DOHH2 (cell line): ENCODE results near the gene NCKAP1.
"Not testable (repeated sequence)": the region's sequence is repeated elsewhere in the genome, so short reads cannot be mapped to it uniquely, and the experiment has no call there.

ENCODE experiments used
- H3F3A ChIP-seq: fragments of 200-600 bp; sonication (generic), shearing (Covaris generic); 2 replicates; pipeline ENCODE4 v1.6.0; 2016; ENCODE audit warnings: antibody characterized with exemption, mild to moderate bottlenecking; ENCODE audit not compliant: control insufficient read depth, insufficient read depth
- H3K27ac ChIP-seq: fragments of 200-600 bp; sonication (generic); 2 replicates; pipeline ENCODE4 v1.5.1; 2014; ENCODE audit warnings: low read depth, mild to moderate bottlenecking, low read length, moderate library complexity
- H3K27me3 ChIP-seq: fragments of 200-600 bp; sonication (generic); 2 replicates; pipeline ENCODE4 v1.6.1; 2014; ENCODE audit warnings: mild to moderate bottlenecking, low read length, mixed read lengths; ENCODE audit not compliant: control insufficient read depth
- H3K36me3 ChIP-seq: fragments of 200-600 bp; sonication (generic); 2 replicates; pipeline ENCODE4 v1.6.1; 2014; ENCODE audit warnings: mild to moderate bottlenecking, low read length, moderate library complexity, mixed read lengths; ENCODE audit not compliant: control insufficient read depth
- H3K4me1 ChIP-seq: fragments of 200-600 bp; sonication (generic); 2 replicates; pipeline ENCODE4 v1.6.1; 2014; ENCODE audit warnings: mild to moderate bottlenecking, low read length, mixed read lengths; ENCODE audit not compliant: control insufficient read depth
- H3K4me2 ChIP-seq: fragments of 200-600 bp; sonication (generic); 2 replicates; pipeline ENCODE4 v1.6.0; 2014; ENCODE audit warnings: mild to moderate bottlenecking, low read length, moderate library complexity
- H3K4me3 ChIP-seq: fragments of 200-600 bp; sonication (generic); 2 replicates; pipeline ENCODE4 v1.5.1; 2014; ENCODE audit warnings: mild to moderate bottlenecking, low read length, mixed read lengths
- H3K79me2 ChIP-seq: fragments of 200-600 bp; sonication (generic); 2 replicates; pipeline ENCODE4 v1.6.1; 2014; ENCODE audit warnings: mild to moderate bottlenecking, low read length, mixed read lengths; ENCODE audit not compliant: control insufficient read depth
- H3K9me2 ChIP-seq: fragments of 200-600 bp; sonication (generic); replicated peaks from 2 replicates; pipeline ENCODE4 v1.6.1; 2014; ENCODE audit warnings: mild to moderate bottlenecking, low read length, mixed read lengths; ENCODE audit not compliant: control insufficient read depth
- H3K9me3 ChIP-seq: fragments of 200-600 bp; sonication (generic); 2 replicates; pipeline ENCODE4 v1.6.1; 2014; ENCODE audit warnings: antibody characterized with exemption, low read length, mixed read lengths; ENCODE audit not compliant: control insufficient read depth, insufficient read depth
- H4K20me1 ChIP-seq: fragments of 200-600 bp; sonication (generic); 2 replicates; pipeline ENCODE4 v1.6.0; 2014; ENCODE audit warnings: low read depth, mild to moderate bottlenecking, antibody characterized with exemption, low read length, moderate library complexity; ENCODE audit not compliant: control insufficient read depth, insufficient read depth
- CTCF ChIP-seq: fragments of 200-600 bp; sonication (generic); IDR thresholded peaks from one replicate; pipeline ENCODE4 v1.5.1; 2014; ENCODE audit warnings: antibody characterized with exemption, mild to moderate bottlenecking, low read depth, low read length; ENCODE audit not compliant: poor library complexity, severe bottlenecking
- EZH2phosphoT487 ChIP-seq: fragments of 200-600 bp; sonication (generic); IDR thresholded peaks from 2 replicates; pipeline ENCODE4 v1.6.1; 2017; ENCODE audit warnings: borderline replicate concordance, mild to moderate bottlenecking, antibody characterized with exemption, low read length, moderate library complexity, mixed read lengths

NCKAP1 gene

GRCh38 chr2:182971820-182972547 is 66.3 kb downstream of the NCKAP1 start:
- Histone ChIP-seq H3K9me3 (peaks cover 10% of the 10 kb centered on the region), H3K27me3 (no peaks in the 10 kb centered on the region), H3K4me2 (peak overlapping the region; percentile 58), H3K79me2 (no peaks in the 10 kb centered on the region), H3K4me3 (peak overlapping the region; percentile 48), H3F3A (peaks cover 16% of the 10 kb centered on the region), H3K4me1 (peaks cover 63% of the 10 kb centered on the region), H4K20me1 (no peaks in the 10 kb centered on the region), H3K27ac (peak overlapping the region; percentile 87), H3K9me2 (no peaks in the 10 kb centered on the region), H3K36me3 (peaks cover 3% of the 10 kb centered on the region; the same call in 1 of the 2 replicates)
- TF ChIP-seq CTCF = no peak
- TF ChIP-seq EZH2phosphoT487 = no peak

GRCh38 chr2:182970486-182970885 is 67.8 kb downstream of the NCKAP1 start:
- H3K36me3 ChIP-seq = peaks cover 3% of the 10 kb centered on the region; the same call in 1 of the 2 replicates
- no peak for TF ChIP-seq EZH2phosphoT487
- TF ChIP-seq CTCF = no peak
- H3K79me2 ChIP-seq = no peaks in the 10 kb centered on the region
- H3K4me3 ChIP-seq = no peak overlapping the region
- H3K9me3 ChIP-seq = peaks cover 10% of the 10 kb centered on the region
- peaks cover 16% of the 10 kb centered on the region for H3F3A ChIP-seq
- no peaks in the 10 kb centered on the region for H3K27me3 ChIP-seq
- no peaks in the 10 kb centered on the region for H4K20me1 ChIP-seq
- H3K27ac ChIP-seq = no peak overlapping the region
- peaks cover 58% of the 10 kb centered on the region for H3K4me1 ChIP-seq
- H3K4me2 ChIP-seq = no peak overlapping the region
- H3K9me2 ChIP-seq = no peaks in the 10 kb centered on the region

GRCh38 chr2:182968493-182968892 is 69.8 kb downstream of the NCKAP1 start:
- peaks cover 3% of the 10 kb centered on the region; the same call in 1 of the 2 replicates for H3K36me3 ChIP-seq
- H3K4me3 ChIP-seq = no peak overlapping the region
- no peak overlapping the region for H3K27ac ChIP-seq
- H3K9me2 ChIP-seq = no peaks in the 10 kb centered on the region
- H4K20me1 ChIP-seq = no peaks in the 10 kb centered on the region
- H3K4me2 ChIP-seq = no peak overlapping the region
- H3K79me2 ChIP-seq = no peaks in the 10 kb centered on the region
- H3K9me3 ChIP-seq = peaks cover 10% of the 10 kb centered on the region
- H3K4me1 ChIP-seq = peaks cover 38% of the 10 kb centered on the region
- H3K27me3 ChIP-seq = no peaks in the 10 kb centered on the region
- TF ChIP-seq EZH2phosphoT487 (no peak), CTCF (no peak)
- peaks cover 13% of the 10 kb centered on the region for H3F3A ChIP-seq

- not testable (repeated sequence) for H3K9me3 ChIP-seq, H3K9me2 ChIP-seq, H3K4me3 ChIP-seq, H3K79me2 ChIP-seq, H4K20me1 ChIP-seq, H3K27ac ChIP-seq, H3K27me3 ChIP-seq, H3K4me2 ChIP-seq, H3K36me3 ChIP-seq, H3F3A ChIP-seq
- H3K4me1 ChIP-seq = peaks cover 17% of the 10 kb centered on the region
Observed at GRCh38 chr2:182966356-182966755, 71.9 kb downstream of the NCKAP1 start.
